ENCODE results near the gene RFWD3.

GRCh38 chr16:74659041-74659440 lies 7.6 kb downstream of the RFWD3 start:
- no peak for TF ChIP-seq CTCF (IDR thresholded peaks at IDR 0.05)
- TF ChIP-seq POLR2A (IDR thresholded peaks at IDR 0.05), result no peak

All from lower leg skin (tissue), 3 donors.